Activated T-cell treated with anti-CD3 and anti-CD28 coated beads, Interleukin-2, amount 50 U/mL, for 1 hour (primary cell): Measurements from ENCODE around the gene OR4X1.
"Not testable (repeated sequence)": the region's sequence is repeated elsewhere in the genome, so short reads cannot be mapped to it uniquely, and the experiment has no call there.

Source experiments
- DNase-seq: peaks from one replicate; pipeline ENCODE4 v3.0.0-alpha.2; 2020

The OR4X1 gene, protein sequence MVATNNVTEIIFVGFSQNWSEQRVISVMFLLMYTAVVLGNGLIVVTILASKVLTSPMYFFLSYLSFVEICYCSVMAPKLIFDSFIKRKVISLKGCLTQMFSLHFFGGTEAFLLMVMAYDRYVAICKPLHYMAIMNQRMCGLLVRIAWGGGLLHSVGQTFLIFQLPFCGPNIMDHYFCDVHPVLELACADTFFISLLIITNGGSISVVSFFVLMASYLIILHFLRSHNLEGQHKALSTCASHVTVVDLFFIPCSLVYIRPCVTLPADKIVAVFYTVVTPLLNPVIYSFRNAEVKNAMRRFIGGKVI

DNA sequence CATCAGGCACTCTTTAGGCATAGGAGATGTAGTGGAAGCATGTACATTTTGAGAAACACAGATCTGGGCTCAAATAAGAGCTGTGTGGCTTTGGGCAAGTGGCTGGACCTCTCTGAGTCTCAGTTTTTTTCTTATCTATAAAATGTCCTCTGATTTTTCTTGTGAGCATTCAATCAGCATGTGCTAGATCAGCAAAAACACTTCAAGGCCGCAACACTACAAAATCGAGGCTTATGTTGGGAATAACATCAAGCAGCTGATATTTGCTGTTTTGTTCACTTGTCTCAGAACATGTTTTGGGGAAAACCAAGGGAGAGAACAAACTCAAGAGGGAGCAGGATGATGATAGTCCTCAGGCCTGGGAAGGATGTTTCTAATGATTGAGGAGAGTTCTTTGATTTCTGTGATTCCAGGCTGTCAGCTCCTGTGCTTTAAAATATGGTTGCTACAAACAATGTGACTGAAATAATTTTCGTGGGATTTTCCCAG lies at the start of gene OR4X1:
OR4X1 (plus strand) TSS at position 439 of the 489 bp plus-strand sequence; CDS start at position 439, 0 bp downstream.
- no peak for DNase-seq

GRCh38 chr11:48216510-48216909 lies 47.2 kb upstream of the OR4X1 start, which contains the start of gene OR4B1:
OR4B1 (plus strand) TSS chr11:48216810; CDS start chr11:48216810, 0 bp downstream.
- no peak for DNase-seq

DNA sequence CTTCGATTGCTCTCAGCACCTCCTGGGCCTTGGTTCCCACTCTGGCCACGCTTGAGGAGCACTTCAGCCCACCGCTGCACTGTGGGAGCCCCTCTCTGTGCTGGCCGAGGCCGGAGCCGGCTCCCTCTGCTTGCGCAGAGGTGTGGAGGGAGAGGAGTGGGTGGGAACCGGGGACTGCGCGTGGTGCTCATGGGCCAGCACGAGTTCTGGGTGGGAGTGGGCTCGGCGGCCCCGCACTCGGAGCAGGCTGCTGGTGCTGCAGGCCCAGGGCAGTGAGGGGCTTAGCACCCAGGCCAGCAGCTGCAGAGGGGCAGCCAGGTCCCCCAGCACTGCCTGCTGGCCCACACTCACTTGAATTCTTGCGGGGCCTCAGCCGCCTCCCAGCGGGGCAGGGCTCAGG lies 34.9 kb upstream of the OR4X1 start:
- no peak for DNase-seq

DNA sequence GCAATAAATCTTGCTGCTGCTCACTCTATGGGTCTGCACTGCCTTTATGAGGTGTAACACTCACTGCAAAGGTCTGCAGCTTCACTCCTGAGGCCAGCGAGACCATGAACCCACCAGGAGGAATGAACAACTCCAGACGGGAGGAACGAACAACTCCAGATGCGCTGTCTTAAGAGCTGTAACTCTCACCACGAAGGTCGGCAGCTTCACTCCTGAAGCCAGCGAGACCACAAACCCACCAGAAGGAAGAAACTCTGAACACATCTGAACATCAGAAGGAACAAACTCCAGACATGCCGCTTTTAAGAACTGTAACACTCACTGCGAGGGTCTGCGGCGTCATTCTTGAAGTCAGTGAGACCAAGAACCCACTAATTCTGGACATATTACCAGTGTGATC lies 33.6 kb upstream of the OR4X1 start:
- not testable (repeated sequence) for DNase-seq

GRCh38 chr11:48237727-48238126 lies 25.9 kb upstream of the OR4X1 start:
- DNase-seq: no peak

GRCh38 chr11:48242501-48242900 lies 21.2 kb upstream of the OR4X1 start:
- no peak for DNase-seq

DNA sequence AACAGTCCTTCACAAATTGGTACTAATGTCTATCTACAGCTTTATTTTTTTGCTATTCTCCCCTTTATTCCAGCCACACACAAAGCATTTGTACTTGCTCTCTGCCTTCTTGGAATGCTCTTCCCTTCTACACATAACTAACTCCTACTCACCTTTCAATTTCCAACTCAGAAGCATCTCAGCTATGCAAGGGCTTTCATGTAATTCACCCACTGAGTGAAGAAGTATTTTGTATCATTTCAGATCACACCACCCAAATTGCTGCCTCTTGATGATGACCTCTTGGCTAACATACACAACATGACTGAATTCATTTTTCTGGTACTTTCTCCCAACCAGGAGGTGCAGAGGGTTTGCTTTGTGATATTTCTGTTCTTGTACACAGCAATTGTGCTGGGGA lies 18.9 kb upstream of the OR4X1 start, which contains the start of gene OR4X2:
OR4X2 (plus strand) TSS at position 301 of the 400 bp plus-strand sequence; CDS start at position 301, 0 bp downstream.
- no peak for DNase-seq

DNA sequence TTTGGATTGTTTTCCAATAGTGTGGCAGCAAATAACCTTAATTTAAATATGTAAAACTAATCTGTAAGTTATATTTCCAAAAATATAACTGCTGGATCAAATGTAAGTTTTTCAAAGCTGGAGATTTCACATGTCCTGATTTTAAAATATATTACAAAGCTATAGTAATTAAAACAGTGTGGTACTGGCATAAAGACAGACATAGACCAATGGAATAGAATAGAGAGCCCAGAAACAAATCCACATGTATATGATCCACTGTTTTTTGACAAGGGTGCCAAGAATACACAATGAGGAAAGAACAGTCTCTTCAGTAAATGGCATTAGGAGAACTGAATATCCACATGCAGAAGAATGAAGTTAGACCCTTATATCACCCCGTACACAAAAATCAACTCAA lies 14.8 kb upstream of the OR4X1 start:
- DNase-seq: no peak

- DNase-seq: no peak
These were observed 2.1 kb upstream of the OR4X1 start for GRCh38 chr11:48261600-48261999.

GRCh38 chr11:48270621-48271020 lies 7.0 kb downstream of the OR4X1 start:
- no peak for DNase-seq

GRCh38 chr11:48272606-48273005 lies 8.9 kb downstream of the OR4X1 start:
- DNase-seq: no peak

GRCh38 chr11:48305923-48306322 lies 42.3 kb downstream of the OR4X1 start, which contains the start of gene OR4S1:
OR4S1 (plus strand) TSS chr11:48306223; CDS start chr11:48306223, 0 bp downstream.
- no peak for DNase-seq

GRCh38 chr11:48307760-48308386 lies 44.2 kb downstream of the OR4X1 start:
- DNase-seq: peak; percentile 29

- DNase-seq: not testable (repeated sequence)
These were observed 49.9 kb downstream of the OR4X1 start for GRCh38 chr11:48313590-48313989.
